Ishikawa (cell line): ENCODE data around the gene GOLT1A.

Source experiments
- CEBPB ChIP-seq: IDR thresholded peaks from 2 replicates; pipeline ENCODE4 v1.6.1; 2012
- CREB1 ChIP-seq: IDR thresholded peaks from 2 replicates; pipeline ENCODE4 v1.6.1; 2012; ENCODE audit warnings: low read depth
- EGR1 ChIP-seq: IDR thresholded peaks from 2 replicates; pipeline ENCODE4 v1.6.1; 2012
- EP300 ChIP-seq: IDR thresholded peaks from 2 replicates; pipeline ENCODE4 v1.6.1; 2012; ENCODE audit warnings: borderline replicate concordance
- FOXM1 ChIP-seq: IDR thresholded peaks from 2 replicates; pipeline ENCODE4 v1.6.1; 2012; ENCODE audit warnings: low read depth, borderline replicate concordance
- MAX ChIP-seq: IDR thresholded peaks from 2 replicates; pipeline ENCODE4 v1.6.1; 2012
- NFIC ChIP-seq: IDR thresholded peaks from 2 replicates; pipeline ENCODE4 v1.6.1; 2012
- RAD21 ChIP-seq: IDR thresholded peaks from 2 replicates; pipeline ENCODE4 v1.6.1; 2012; ENCODE audit warnings: low read depth
- REST ChIP-seq: IDR thresholded peaks from 2 replicates; pipeline ENCODE4 v1.6.1; 2012; ENCODE audit warnings: low read depth, mild to moderate bottlenecking
- TAF1 ChIP-seq: IDR thresholded peaks from 2 replicates; pipeline ENCODE4 v1.6.1; 2012; ENCODE audit warnings: low read depth, mild to moderate bottlenecking
- TCF12 ChIP-seq: IDR thresholded peaks from 2 replicates; pipeline ENCODE4 v1.6.1; 2012; ENCODE audit warnings: low read depth
- TEAD4 ChIP-seq: IDR thresholded peaks from 2 replicates; pipeline ENCODE4 v1.6.1; 2012
- YY1 ChIP-seq: IDR thresholded peaks from 2 replicates; pipeline ENCODE4 v1.6.1; 2012; ENCODE audit warnings: low read depth
- ZBTB7A ChIP-seq: IDR thresholded peaks from 2 replicates; pipeline ENCODE4 v1.6.1; 2012; ENCODE audit warnings: low read depth
- TF ChIP-seq, protein P1 (sequence below): IDR thresholded peaks from 2 replicates; pipeline ENCODE4 v1.6.1; 2012

Gene GOLT1A

GRCh38 chr1:204242920-204243319, 29.1 kb upstream of the GOLT1A start:
- TF ChIP-seq RAD21, result no peak
- TF ChIP-seq YY1, result no peak
- TF ChIP-seq REST, result no peak
- TF ChIP-seq CREB1, result no peak
- TF ChIP-seq, protein P1, sequence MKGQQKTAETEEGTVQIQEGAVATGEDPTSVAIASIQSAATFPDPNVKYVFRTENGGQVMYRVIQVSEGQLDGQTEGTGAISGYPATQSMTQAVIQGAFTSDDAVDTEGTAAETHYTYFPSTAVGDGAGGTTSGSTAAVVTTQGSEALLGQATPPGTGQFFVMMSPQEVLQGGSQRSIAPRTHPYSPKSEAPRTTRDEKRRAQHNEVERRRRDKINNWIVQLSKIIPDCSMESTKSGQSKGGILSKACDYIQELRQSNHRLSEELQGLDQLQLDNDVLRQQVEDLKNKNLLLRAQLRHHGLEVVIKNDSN, result no peak
- TF ChIP-seq TAF1, result no peak
- no peak for TF ChIP-seq TEAD4

GRCh38 chr1:204241914-204242313, 28.1 kb upstream of the GOLT1A start:
- TF ChIP-seq TAF1, result no peak

DNA sequence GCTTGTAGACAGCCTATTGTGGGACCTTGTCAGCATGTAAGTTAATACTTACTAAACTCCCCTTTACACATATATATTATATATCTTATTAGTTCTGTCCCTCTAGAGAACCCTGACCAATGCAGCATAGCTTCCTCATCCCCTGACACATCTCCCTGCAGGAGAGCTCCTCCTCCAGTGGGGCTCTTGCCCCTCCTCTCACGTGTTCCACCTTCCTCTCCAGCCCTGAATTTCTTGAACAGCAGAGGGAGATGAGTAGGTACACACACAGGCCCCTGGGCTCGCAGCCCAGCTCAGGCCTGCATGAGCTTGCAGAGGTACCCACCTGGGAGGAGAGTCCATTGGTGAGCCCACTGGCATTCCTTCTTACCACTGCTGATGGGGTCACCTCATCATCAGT, 27.3 kb upstream of the GOLT1A start:
- no peak for TF ChIP-seq EGR1
- no peak for TF ChIP-seq YY1
- TF ChIP-seq REST, result no peak
- TF ChIP-seq NFIC, result no peak
- no peak for TF ChIP-seq RAD21
- TF ChIP-seq CREB1, result no peak
- TF ChIP-seq EP300, result no peak
- no peak for TF ChIP-seq TCF12
- no peak for TF ChIP-seq FOXM1
- TF ChIP-seq TEAD4, result no peak
- no peak for TF ChIP-seq CEBPB
- no peak for TF ChIP-seq TAF1
- no peak for TF ChIP-seq ZBTB7A
- TF ChIP-seq MAX, result no peak
- TF ChIP-seq, protein P1, result no peak

DNA sequence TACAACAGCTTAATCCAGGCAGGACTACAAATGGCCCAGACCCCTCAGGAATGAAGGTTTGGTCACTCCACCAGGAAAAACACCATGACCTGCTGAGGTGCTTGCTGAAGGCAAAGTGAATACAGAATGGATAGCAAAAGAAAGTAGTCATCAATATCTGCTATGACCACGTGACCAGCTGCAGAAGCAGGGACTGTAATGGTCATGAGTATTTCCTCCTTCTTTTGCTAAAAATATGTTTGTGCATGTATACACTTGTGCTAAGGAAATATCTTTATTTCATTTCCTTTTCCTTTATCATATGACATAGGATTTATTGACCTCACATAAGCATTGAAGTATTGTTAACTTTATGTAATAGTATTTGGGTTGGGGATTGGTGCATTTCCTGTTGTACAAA, 26.4 kb upstream of the GOLT1A start:
- TF ChIP-seq RAD21 (no peak), TEAD4 (no peak), CREB1 (no peak), REST (no peak), ZBTB7A (no peak), EP300 (no peak), FOXM1 (no peak), MAX (no peak), EGR1 (no peak), NFIC (no peak), CEBPB (no peak), TAF1 (no peak), TCF12 (no peak), YY1 (no peak)
- TF ChIP-seq, protein P1, result no peak

GRCh38 chr1:204232526-204232925, 18.7 kb upstream of the GOLT1A start:
- TF ChIP-seq YY1, result no peak
- no peak for TF ChIP-seq EP300
- no peak for TF ChIP-seq MAX
- TF ChIP-seq REST, result no peak
- no peak for TF ChIP-seq ZBTB7A
- no peak for TF ChIP-seq NFIC
- no peak for TF ChIP-seq FOXM1
- TF ChIP-seq TCF12, result no peak
- TF ChIP-seq TAF1, result no peak
- no peak for TF ChIP-seq RAD21
- no peak for TF ChIP-seq TEAD4
- no peak for TF ChIP-seq CREB1
- TF ChIP-seq EGR1, result no peak
- TF ChIP-seq CEBPB, result no peak
